Measurements from ENCODE around the gene CR2.
"Not testable (repeated sequence)": the region's sequence is repeated elsewhere in the genome, so short reads cannot be mapped to it uniquely, and the experiment has no call there.

DNA sequence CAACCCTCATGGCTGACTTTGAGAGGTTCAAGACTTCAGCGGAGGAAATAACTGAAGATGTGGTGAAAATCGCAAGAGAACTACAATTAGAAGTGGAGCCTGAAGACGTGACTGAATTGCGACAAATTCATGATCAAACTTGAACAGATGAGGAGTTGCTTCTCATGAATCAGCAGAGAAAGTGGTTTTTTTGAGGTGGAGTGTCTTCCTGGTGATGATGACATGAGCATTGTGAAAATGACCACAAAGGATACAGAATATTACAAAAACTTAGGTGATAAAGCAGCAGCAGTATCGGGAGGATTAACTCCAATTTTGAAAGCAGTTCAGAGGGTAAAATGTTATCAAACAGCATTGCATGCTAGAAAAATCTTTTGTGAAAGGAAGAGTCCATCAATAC lies 82.1 kb downstream of the CR2 start:
- TF ChIP-seq, protein P1, sequence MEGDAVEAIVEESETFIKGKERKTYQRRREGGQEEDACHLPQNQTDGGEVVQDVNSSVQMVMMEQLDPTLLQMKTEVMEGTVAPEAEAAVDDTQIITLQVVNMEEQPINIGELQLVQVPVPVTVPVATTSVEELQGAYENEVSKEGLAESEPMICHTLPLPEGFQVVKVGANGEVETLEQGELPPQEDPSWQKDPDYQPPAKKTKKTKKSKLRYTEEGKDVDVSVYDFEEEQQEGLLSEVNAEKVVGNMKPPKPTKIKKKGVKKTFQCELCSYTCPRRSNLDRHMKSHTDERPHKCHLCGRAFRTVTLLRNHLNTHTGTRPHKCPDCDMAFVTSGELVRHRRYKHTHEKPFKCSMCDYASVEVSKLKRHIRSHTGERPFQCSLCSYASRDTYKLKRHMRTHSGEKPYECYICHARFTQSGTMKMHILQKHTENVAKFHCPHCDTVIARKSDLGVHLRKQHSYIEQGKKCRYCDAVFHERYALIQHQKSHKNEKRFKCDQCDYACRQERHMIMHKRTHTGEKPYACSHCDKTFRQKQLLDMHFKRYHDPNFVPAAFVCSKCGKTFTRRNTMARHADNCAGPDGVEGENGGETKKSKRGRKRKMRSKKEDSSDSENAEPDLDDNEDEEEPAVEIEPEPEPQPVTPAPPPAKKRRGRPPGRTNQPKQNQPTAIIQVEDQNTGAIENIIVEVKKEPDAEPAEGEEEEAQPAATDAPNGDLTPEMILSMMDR (IDR thresholded peaks at IDR 0.05), result not testable (repeated sequence)
- not testable (repeated sequence) for TF ChIP-seq EZH2 (IDR thresholded peaks at IDR 0.05)
